Limb (tissue), 2 donors: ENCODE results near the gene GRB10.
A peak's percentile ranks its signal among the peaks of the same experiment; 100 is the strongest.

Source experiments
- DNase-seq, 2 donors: peaks; one replicate each; pipeline ENCODE4 v3.0.0-alpha.2; 2016; ENCODE audit errors: extremely low spot score in 2 of 2

The GRB10 gene

GRCh38 chr7:50803359-50804337 is 21.0 kb upstream of the GRB10 start:
- no peak for DNase-seq

- DNase-seq: no peak
These were observed 19.2 kb upstream of the GRB10 start for GRCh38 chr7:50801907-50802306.

- no peak for DNase-seq
These were observed 17.2 kb upstream of the GRB10 start for GRCh38 chr7:50799873-50800272.

GRCh38 chr7:50798126-50798525 is 15.4 kb upstream of the GRB10 start:
- no peak for DNase-seq

GRCh38 chr7:50795831-50796230 is 13.1 kb upstream of the GRB10 start:
- no peak for DNase-seq

GRCh38 chr7:50795253-50795652 is 12.6 kb upstream of the GRB10 start:
- no peak for DNase-seq

GRCh38 chr7:50793947-50794570 is 11.4 kb upstream of the GRB10 start:
- no peak for DNase-seq

- DNase-seq: peak in 1 of 2 donors; percentile 77
These were observed 10.6 kb upstream of the GRB10 start for GRCh38 chr7:50793120-50793946.

- DNase-seq: peak in 1 of 2 donors; percentile 64
These were observed 9.8 kb upstream of the GRB10 start for GRCh38 chr7:50792342-50793119.

- DNase-seq: no peak
These were observed 9.2 kb upstream of the GRB10 start for GRCh38 chr7:50791938-50792341.

- DNase-seq: no peak
These were observed 8.8 kb upstream of the GRB10 start for GRCh38 chr7:50791363-50791937.

GRCh38 chr7:50790381-50790780 is 7.7 kb upstream of the GRB10 start:
- no peak for DNase-seq

- no peak for DNase-seq
These were observed 5.7 kb upstream of the GRB10 start for GRCh38 chr7:50788382-50788781.

- DNase-seq: no peak
These were observed 5.1 kb upstream of the GRB10 start for GRCh38 chr7:50787825-50788224.

GRCh38 chr7:50785346-50785745 is 2.6 kb upstream of the GRB10 start:
- DNase-seq: no peak

- no peak for DNase-seq
These were observed 1.3 kb upstream of the GRB10 start for GRCh38 chr7:50783801-50784507.

GRCh38 chr7:50783303-50783702 is 607 bp upstream of the GRB10 start:
- DNase-seq: no peak

- DNase-seq: no peak
These were observed 1.1 kb downstream of the GRB10 start for GRCh38 chr7:50781381-50782293.

GRCh38 chr7:50780436-50780835 is 2.3 kb downstream of the GRB10 start:
- no peak for DNase-seq
